HG02938 (cell line): ENCODE results near the gene ELFN2.

Experiments used
- ATAC-seq: cut with Tn5 transposase; IDR thresholded peaks from one replicate; pipeline ENCODE4 v1.9.1; 2021; ENCODE audit warnings: mild to moderate bottlenecking, moderate library complexity; ENCODE audit not compliant: unreplicated experiment

The ELFN2 gene

DNA sequence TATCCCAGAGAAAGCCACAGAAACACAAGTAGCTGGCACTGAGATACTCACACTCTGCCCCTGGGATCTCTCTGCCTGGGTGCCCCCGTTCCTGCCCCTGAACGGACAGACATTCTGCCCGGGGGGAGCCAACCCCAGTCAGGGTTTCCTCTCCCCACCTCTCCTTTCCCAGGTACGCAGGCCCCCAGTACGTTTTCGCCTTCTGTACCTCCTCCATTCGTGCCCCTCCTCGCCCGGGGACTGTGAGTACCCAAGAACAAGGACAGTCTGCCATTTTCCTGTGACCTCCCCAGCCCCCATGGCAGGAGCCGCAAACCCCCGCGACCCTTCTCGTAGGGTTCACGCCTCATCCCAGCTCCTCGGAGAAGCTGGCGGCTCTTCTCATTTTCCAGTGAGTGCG, 29.1 kb upstream of the ELFN2 start:
- ATAC-seq, result no peak

DNA sequence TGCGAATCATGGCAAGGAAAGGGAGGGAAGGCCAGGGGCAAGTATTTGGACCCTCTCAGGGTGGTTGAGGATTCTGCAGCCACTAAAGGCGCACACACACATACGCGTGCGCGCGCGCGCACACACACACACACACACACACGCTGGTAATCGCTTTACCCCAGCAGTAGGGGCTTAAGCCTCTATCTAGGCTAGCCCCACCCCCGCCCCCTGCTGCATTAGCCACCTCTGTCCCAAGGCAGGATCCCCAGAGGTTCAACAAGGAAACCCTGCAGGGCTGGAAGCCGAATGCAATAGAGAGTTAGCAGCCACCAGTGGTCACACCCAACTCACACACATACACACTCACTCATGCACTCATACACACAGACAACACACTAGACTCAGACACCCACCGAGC, 28.6 kb upstream of the ELFN2 start:
- no peak for ATAC-seq

DNA sequence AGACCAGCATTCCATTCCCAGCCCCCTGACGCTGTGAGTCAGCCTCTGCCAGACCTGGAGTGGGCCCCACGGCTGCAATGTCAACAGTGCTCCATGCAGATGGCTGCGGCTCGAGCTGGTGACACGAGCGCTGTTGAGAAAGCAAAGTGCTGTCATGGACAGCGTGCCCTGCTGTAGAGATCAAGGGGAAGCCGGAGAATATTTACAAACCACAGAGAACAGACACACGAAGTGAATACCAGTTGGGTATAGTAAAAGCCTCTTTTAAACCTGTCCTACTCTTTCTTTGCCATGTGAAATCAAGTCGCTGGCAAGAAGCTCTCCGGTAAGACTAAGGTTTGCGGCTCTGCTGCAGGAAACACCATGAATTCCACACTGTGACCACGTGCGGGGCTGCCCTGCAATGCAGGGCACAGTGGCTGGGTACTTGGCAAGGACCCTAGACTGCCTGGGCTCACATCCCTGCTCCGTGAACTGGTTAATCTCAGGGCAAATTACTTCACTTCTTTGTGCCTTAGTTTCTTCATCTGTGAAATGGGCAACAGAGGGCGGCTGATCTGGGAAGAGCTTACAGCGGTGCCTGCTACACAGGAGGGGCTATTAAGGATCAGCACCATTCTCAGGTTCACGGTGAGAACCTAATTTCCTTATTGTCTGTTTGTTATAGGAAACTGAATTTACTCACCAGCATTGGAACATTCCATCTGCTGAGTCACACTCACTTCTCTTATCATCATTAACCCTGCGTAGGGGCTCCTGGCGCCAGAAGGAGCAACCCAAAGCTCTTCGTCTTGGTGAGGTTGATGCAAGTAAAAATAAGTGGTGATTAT, 27.8 kb upstream of the ELFN2 start:
- ATAC-seq, result no peak

DNA sequence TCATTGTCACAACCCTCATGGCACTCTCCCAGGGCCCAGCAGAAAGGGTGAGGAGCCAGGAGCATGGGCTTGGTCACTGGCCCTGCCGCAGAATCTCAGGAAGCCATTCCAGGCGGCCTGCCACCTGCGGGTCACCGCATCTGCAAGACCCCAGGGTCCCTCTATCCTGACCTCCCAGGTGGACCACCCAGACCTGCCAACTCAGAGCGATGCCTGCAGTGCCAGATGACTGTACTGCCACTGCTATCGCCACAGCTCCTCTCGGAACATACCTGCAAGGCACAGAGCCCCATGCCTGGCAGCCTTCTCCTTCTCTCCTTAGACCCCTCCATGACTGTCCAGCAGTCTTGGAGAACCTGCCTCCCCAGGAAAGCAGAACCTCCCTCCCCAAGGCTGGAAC, 26.4 kb upstream of the ELFN2 start:
- no peak for ATAC-seq

DNA sequence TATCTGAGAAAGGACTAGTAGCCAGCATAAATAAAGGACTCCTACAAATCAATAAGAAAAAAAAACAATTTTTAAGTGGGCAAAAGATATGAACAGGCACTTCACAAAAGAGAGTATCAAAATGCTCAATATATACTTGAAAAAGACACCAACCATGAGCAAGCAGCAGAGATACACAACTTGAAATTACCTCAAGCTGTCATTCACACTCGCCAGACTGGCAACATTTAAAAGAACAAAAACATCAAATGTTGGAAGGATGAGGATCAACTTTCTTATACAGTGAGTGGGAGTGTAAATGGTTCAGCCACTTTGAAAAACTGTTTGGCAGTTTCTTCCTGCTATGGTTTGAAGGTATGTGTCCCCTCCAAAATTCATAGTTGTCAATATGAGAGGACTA, 23.9 kb upstream of the ELFN2 start:
- no peak for ATAC-seq

DNA sequence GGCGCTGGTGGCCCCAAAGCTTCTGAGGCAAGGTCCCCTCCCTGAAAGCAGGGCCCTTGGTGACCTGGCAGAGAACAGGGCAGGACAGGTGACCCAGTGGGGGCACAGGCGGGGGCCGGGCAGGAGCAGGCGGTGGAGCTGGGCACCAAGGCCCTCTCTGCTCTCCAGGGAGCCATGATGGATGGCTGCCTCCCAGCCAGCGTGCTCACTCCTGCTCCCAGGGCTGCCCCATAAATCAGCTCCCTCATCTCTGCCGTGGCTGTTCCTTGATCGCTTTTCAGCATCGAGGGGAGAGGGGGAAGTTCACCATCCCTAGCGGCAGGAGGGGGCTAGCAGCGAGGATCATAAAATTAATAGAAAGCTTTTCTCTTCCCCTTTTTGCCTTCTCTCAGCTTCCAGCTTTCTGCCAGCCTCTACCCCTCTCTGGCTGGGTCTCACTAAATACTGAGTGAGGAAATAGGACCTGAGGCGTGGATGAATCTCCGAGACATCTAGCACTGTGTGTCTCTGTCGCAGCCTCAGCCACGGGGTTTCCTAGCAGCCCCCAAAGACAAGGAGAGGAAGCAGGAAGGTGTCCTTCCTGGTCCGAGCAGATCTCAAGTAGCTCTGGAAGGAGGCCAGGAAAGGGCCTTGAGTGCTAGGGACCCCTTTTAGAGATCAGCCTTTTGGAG, 22.2 kb upstream of the ELFN2 start:
- no peak for ATAC-seq

DNA sequence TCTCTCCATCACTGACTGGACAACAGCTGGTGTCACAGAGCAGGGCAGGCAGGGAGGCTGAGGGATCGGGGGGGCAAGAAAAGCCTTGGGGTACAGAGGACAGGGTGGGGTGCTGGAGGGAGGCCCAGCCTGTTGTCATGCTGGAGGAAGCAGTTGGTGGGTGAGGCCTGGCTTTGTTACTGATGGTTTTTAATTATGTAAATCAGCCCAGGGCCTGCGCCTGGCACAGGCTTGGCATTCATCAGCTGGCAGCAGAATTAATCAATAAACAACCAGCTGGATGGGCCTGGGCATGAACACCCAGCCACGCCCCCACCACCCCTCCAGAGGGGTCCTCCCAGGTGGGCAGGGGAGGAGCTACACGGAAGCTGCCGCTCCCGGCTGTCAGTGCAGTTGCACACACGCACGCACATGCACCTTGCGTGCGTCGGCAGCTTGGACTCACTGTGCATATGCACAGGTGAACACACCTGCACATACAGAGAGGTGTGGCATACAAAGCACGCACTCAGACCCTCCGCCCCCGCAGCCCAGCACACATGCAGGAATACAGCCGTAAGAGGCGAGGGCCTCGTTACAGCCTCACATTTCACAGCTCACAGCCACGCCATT, 21.3 kb upstream of the ELFN2 start:
- ATAC-seq, result no peak

DNA sequence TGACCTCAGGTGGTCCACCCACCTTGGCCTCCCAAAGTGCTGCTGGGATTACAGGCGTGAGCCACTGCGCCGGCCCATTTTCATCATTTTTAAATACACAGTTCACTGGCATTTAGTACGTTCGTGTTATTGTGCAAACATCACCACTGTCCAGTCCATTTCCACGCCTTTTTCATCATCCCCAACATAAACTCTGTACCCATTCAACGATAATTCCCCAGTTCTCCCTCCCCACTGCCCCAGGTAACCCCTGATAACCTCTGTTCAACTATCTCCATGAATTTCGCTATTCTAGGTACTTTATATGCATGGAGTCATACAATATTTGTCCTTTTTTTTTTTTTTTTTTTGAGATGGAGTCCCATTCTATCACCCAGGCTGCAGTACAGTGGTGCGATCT, 18.2 kb upstream of the ELFN2 start:
- ATAC-seq, result no peak

DNA sequence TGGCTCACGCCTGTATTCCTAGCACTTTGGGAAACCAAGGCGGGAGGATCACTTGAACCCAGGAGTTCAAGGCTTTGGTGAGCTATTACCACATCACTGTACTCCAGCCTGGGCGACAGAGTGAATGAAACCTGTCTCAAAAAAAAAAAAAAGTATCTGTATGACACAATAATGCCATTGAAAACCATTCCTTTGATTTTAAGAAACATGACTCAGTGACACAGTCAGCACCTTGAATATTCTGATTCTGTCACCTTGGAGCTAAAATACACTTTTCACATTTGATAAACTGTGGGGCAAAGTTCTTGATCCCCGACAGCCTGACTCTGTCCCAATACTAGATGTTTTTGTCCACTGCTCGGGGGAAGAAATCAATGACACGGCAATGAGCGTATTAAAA, 16.7 kb upstream of the ELFN2 start:
- ATAC-seq, result no peak

DNA sequence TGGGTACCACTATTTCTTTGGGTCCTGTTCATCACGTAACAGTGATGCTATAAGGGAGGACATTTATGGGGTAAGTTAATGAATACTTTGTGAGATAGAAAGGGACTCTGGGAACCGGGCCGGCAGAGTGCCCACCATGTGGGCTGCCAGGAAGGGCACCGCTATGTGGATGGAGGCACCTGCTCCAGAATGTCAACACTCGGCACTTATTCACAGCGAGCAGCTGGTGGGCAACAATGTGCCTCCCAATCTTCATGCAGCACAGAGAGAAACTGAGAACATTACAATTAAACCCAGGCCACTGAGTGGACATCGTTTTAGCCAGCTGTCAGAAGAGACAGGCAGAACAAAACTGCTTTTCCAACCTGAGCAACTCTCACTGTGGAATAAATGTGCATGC, 15.8 kb upstream of the ELFN2 start:
- no peak for ATAC-seq

DNA sequence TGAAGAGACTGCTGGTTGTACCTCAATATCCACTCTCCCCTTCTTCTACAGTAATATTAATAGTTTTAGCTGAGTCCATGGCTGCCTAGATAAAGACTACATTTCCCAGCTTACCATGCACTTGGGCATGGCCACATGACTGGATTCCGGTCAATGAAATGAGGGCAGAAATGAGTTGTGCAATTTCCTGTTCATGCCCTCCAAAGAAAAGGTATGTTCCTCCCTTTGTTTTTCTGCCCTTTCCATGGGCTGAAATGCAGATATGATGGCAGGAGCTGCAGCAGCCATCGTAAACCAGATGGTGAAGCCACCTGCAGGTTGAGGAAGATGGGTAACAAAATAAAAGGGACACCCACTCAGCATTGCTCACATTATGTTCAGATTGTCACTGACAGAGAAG, 15.3 kb upstream of the ELFN2 start:
- ATAC-seq, result no peak

DNA sequence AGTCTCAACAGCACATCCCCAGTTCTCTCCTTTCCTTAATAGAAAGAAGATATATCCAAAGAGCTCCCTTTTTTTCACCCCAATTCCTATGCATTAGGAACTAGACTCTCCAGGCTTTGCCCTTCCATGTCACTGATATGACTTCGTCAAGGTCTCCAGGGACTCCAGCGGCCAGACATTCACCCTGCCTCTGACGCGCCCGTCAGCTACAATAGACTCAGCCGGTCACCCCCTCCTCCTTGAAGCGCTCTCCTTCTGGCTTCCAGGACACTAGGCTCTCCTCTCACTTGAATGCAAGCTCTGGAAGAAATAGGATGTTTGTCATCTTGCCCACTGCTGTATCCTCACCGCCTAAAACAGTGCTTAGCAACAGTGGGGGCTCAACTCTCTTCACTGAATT, 14.9 kb upstream of the ELFN2 start:
- no peak for ATAC-seq

DNA sequence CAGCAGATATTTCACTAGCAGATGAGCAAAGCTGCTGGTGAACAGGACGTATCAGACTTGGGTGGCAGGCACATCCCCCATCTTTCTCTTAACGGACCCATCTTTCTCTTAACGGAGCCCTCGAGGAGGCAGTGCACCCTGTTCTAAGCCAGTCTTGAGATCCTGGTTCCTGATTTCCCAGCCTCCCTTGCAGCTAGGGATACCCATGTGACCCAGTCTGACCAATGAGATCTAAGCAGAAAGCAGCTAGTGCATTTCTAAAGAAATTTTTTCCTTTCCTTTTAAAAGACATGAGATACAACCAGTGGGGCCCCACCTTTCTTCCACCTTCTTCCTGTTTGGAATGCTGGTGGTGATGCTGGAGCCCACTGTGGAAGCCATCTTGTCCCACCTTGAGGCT, 13.6 kb upstream of the ELFN2 start:
- no peak for ATAC-seq

DNA sequence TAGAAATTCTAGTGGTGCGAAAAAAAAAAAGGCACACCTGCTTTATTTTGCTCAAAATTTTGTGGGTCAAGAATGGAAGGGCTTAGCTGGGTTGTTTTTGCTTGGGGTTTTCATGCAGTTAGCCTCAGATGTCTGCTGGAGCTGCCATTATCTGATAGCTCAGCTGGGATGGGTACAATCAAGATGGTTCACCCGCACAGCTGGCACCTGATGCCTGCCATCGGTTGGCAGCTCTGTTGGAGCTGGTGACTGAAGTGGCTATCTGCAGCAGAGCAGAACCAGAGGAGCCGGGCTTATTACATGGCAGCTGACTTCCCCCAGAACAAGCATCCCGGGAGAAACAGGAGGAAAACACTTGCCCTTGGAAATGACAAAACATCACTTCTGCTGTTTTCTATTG, 12.1 kb upstream of the ELFN2 start:
- no peak for ATAC-seq

DNA sequence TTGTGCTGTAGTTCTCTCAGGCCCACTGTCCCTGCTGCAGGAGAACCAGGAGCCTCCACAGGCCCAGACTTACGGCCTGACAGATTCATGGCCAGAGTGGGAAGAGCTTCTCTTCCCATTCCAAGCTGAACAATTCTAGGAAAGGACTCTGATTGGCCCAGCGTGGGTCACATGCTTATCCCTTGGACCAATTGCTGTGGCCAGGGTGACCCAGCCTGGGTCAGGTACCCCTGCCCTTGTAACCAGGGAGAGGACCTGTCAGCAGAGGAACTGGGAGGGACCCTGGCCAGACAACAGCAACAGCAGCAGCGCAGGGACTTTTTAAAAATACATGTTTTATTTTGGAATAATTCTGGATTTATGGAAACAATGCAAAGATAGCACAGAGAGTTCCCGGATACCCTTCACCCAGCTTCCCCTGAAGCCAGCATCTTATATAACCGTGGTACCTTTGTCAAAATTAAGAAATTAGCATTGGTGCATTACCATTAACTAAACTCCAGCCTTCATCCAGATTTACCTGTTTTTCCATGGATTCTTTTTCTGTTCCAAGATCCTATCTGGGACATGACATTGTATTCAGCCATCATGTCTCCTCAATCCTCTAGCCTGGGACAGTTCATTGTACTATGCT, 8.8 kb upstream of the ELFN2 start:
- no peak for ATAC-seq

DNA sequence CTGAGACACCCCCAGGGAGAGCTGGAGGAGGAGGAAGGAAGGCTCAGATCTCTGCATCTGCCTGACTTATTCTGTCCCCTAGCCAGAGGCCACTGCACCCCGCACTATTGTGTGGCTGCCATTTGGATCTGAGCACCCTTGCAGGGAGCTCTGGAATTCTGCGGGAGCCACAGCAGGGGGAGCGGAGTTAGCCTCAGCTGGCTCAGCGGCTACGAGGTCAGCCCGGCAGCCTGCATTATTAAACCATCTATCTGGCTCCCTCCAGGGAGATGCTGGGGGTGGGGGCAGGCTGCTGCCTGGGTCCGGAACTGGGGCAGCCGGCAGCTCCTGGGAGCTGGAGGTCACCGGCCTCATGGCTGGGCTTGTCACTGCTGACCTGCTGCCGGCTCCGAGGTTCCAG, 6.5 kb upstream of the ELFN2 start:
- ATAC-seq, result no peak

DNA sequence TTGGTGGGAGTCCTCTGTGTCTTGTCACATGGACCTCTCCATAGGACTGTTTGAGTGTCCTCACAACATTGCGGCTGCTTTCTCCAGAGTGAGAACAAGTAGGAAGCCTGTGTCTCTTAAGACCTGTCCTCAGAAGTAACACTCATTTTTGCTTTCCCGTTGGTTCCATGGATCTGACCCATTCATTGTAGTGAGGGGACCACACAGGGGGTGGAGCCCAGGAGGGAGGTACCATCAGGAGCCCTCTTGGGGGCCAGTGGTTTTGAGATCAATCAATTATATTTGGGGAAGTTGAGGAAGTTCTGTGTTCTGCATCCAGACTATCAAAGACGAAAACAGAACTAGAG, 5.4 kb upstream of the ELFN2 start:
- no peak for ATAC-seq

DNA sequence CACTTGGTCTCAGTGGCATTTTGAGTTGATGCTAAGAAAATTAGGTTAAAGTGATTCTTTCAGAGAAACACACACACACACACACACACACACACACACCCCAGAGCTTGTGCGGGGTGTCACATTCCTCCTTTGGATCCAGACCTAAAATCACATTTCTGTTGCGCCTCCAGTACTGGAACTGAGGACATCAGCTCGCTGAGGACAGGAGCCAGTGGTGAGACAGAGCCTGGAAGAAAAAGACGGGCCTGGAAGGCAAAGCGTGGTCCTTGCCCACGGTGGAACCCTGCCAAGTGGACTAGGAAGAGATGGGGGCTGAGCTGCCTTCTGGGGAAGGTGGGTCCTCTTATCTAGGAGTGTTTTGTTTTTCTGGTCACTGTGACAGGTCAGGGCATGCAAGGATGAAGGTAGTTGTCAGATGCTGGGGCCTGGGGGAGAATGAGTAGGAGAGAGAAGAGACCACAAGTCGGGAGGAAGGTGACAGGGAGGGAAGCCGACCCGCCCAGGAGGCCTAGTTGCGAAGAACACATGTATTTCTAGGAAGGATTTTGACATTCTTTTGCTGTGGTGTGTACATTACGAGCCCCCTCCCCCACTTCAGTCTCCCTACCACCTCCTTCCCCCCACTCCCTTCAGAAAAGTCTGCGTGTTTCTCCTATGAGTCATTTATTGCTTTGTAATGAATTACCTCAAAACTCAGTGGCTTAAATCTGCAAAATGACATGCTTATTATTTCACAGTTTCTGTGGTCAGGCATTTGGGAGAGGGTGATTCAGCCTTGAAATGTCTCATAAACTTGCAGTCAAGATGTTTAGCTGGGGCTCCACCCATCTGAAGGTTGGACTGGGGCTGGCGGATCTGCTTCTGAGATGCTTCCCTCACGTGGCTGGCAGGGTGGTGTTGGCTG, 4.8 kb upstream of the ELFN2 start:
- no peak for ATAC-seq

DNA sequence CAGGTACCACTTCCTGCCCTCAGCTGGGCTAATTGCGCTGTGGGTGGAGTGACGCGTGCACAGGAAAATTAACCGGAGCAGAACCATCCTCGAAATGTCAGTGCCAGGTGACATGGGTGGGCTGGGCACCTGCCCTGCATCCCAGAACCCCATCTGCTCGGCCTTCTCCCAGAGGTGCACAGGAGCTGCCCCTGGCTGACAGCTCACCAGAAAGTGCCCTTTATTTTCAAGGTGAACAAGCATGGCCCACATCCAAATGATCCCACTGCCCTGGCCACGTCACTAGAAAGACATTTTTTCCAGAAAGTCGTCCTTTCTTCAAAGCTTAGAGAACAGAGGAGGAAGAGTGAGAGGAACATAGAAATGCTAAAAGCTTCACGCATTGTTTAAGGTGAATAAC, 4.1 kb upstream of the ELFN2 start:
- no peak for ATAC-seq

DNA sequence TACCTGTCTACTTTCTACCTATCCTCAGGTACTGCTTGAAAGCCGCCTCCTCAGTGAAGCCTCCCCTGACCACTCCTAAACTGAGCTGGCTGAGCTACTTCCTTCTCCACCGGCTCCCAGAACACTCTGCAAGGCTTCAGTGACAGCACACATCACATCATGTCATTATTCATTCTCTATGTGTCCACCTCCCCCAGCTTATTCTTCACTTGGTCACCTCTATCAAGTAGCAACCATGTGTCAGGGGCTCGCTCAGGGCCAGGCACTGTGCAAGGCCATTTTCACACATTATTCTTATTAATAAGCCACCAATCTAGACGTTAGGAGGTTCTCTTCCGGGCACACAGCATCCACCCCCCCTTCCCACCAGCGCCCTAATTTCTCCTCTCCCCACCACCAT, 3.7 kb upstream of the ELFN2 start:
- no peak for ATAC-seq
